HepG2 (cell line): ENCODE data around the gene FETUB. TPM values are rescaled to one million over a fixed set of nuclear protein-coding genes. Genes with fewer than 3 reads are reported as not detected.

Experiments used
- BORCS8-MEF2B ChIP-seq: sonication (generic); formaldehyde crosslinking; IDR thresholded peaks from 2 replicates; pipeline ENCODE4 v1.8.0; 2022; ENCODE audit warnings: mild to moderate bottlenecking, missing genetic modification reagents
- CBFB ChIP-seq: sonication (generic); formaldehyde crosslinking; IDR thresholded peaks from 2 replicates; pipeline ENCODE4 v1.4.0; 2020; ENCODE audit warnings: missing genetic modification reagents
- CC2D1A ChIP-seq: sonication (generic); formaldehyde crosslinking; IDR thresholded peaks from 2 replicates; pipeline ENCODE4 v1.8.1; 2023; ENCODE audit warnings: mild to moderate bottlenecking, missing genetic modification reagents
- ELF4 ChIP-seq: sonication (generic); formaldehyde crosslinking; IDR thresholded peaks from 2 replicates; pipeline ENCODE4 v1.5.0; 2020; ENCODE audit warnings: missing genetic modification reagents, mild to moderate bottlenecking, moderate library complexity, borderline replicate concordance
- EZH2 ChIP-seq: conservative IDR thresholded peaks from 2 replicates; pipeline ENCODE4 v1.6.1; 2012; ENCODE audit warnings: mild to moderate bottlenecking, low read depth, low read length, moderate library complexity
- HNRNPK ChIP-seq: fragments of 200-400 bp; formaldehyde crosslinking; IDR thresholded peaks from 2 replicates; pipeline ENCODE4 v1.6.1; 2018; ENCODE audit warnings: low read length, low read depth, moderate library complexity, mild to moderate bottlenecking; ENCODE audit not compliant: poor library complexity, severe bottlenecking
- MEIS1 ChIP-seq: sonication (generic); formaldehyde crosslinking; IDR thresholded peaks from 2 replicates; pipeline ENCODE4 v1.9.0; 2021; ENCODE audit warnings: mild to moderate bottlenecking, missing genetic modification reagents, moderate library complexity, borderline replicate concordance
- PCBP1 ChIP-seq: fragments of 200-400 bp; formaldehyde crosslinking; IDR thresholded peaks from 2 replicates; pipeline ENCODE4 v1.6.1; 2017; ENCODE audit warnings: mild to moderate bottlenecking, low read depth, low read length, borderline replicate concordance
- RAD21 ChIP-seq: fragments of 450-650 bp; formaldehyde crosslinking; IDR thresholded peaks from 2 replicates; pipeline ENCODE4 v1.5.0; 2020; ENCODE audit warnings: mild to moderate bottlenecking
- TEAD2 ChIP-seq: sonication (generic); formaldehyde crosslinking; IDR thresholded peaks from 2 replicates; pipeline ENCODE4 v1.9.0; 2021; ENCODE audit warnings: missing genetic modification reagents
- ZNF180 ChIP-seq: sonication (generic); formaldehyde crosslinking; IDR thresholded peaks from 2 replicates; pipeline ENCODE4 v1.4.0; 2020; ENCODE audit warnings: low read depth, missing genetic modification reagents, borderline replicate concordance
- ZNF207 ChIP-seq: fragments of 450-650 bp; IDR thresholded peaks from 2 replicates; pipeline ENCODE4 v1.6.1; 2016; ENCODE audit warnings: antibody characterized with exemption, borderline replicate concordance
- polyA plus RNA-seq, 8 experiments: library from polyadenylated mRNA; depleted of rRNA in 3 of 8; stranded (reverse) in 7 of 8; unstranded in 1 of 8; fragments of >200 nt; fragmentation: Illumina TruSeq in 4 of 8; extraction: Trizol in 4 of 8; gene quantifications; 2 replicates each; pipeline versions ENCODE4 v1.2.1 to v1.2.3, GENCODE V29; 2011 to 2016; ENCODE audit warnings: low read depth in 4 of 8, missing spikeins in 1 of 8, mixed read lengths in 1 of 8; ENCODE audit not compliant: insufficient read depth in 1 of 8
- total RNA-seq, 5 experiments: library from RNA; depleted of rRNA; stranded (reverse); fragments of >200 nt; fragmentation: Illumina TruSeq; extraction: Trizol; gene quantifications; 2 replicates each; pipeline ENCODE4 v1.2.3, GENCODE V29; 2016; ENCODE audit warnings: low read depth in 1 of 5
- TF ChIP-seq, protein P1 (sequence below): fragments of 450-650 bp; IDR thresholded peaks from 2 replicates; pipeline ENCODE4 v1.6.1; 2016
- TF ChIP-seq, protein P2 (sequence below): sonication (generic); formaldehyde crosslinking; IDR thresholded peaks from 2 replicates; pipeline ENCODE4 v1.5.0; 2020; ENCODE audit warnings: mild to moderate bottlenecking, missing genetic modification reagents
- TF ChIP-seq, protein P3 (sequence below): sonication (generic); formaldehyde crosslinking; IDR thresholded peaks from 2 replicates; pipeline ENCODE4 v1.4.0; 2020; ENCODE audit warnings: mild to moderate bottlenecking, missing genetic modification reagents
- TF ChIP-seq, protein P4 (sequence below): sonication (generic); formaldehyde crosslinking; IDR thresholded peaks from 2 replicates; pipeline ENCODE4 v1.5.0; 2020; ENCODE audit warnings: mild to moderate bottlenecking, missing genetic modification reagents
- TF ChIP-seq, protein P5 (sequence below): sonication (generic); formaldehyde crosslinking; IDR thresholded peaks from 2 replicates; pipeline ENCODE4 v1.9.0; 2021; ENCODE audit warnings: missing genetic modification reagents, borderline replicate concordance
- TF ChIP-seq, protein P6 (sequence below): sonication (generic); formaldehyde crosslinking; IDR thresholded peaks from 2 replicates; pipeline ENCODE4 v1.9.0; 2021; ENCODE audit warnings: missing genetic modification reagents, mild to moderate bottlenecking, borderline replicate concordance
- TF ChIP-seq, protein P7 (sequence below): sonication (generic); formaldehyde crosslinking; IDR thresholded peaks from 2 replicates; pipeline ENCODE4 v1.5.0; 2020; ENCODE audit warnings: mild to moderate bottlenecking, low read depth, missing genetic modification reagents, borderline replicate concordance
- TF ChIP-seq, protein P8 (sequence below): IDR thresholded peaks from 2 replicates; pipeline ENCODE4 v1.6.1; 2016; ENCODE audit warnings: low read depth, borderline replicate concordance

The FETUB gene
- total and polyA plus RNA-seq, 2 of the 13 experiments (the other 11 are each of a cell fraction or from before 2014, with no cell fraction given), result 2.1 to 4.4 TPM

DNA sequence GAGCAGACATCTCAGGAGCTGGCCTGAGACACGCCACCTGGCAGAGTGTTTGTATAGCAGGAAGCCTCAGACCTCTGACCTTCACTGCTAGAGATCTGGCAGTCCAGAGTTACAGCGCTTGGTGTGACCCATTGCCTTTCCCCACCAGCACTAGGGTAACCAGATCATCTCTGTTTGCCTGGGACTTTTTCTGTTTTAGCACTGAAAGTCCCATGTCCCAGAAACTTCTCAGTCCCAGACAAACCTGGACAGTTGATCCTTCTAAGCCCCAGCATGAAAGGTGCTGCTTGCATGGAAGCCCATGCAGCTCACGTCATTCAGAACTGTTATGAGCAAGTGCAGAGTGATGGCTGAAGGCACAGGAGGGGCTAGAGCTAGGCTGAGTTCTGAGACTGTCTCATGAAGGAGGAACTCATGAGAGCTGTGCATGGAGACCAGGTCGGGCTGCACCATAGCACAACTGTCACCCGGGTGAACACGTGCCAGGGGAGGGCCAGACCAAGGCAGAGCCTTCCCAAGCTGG lies 45.5 kb upstream of the FETUB start (continued):
- TF ChIP-seq, protein P1, sequence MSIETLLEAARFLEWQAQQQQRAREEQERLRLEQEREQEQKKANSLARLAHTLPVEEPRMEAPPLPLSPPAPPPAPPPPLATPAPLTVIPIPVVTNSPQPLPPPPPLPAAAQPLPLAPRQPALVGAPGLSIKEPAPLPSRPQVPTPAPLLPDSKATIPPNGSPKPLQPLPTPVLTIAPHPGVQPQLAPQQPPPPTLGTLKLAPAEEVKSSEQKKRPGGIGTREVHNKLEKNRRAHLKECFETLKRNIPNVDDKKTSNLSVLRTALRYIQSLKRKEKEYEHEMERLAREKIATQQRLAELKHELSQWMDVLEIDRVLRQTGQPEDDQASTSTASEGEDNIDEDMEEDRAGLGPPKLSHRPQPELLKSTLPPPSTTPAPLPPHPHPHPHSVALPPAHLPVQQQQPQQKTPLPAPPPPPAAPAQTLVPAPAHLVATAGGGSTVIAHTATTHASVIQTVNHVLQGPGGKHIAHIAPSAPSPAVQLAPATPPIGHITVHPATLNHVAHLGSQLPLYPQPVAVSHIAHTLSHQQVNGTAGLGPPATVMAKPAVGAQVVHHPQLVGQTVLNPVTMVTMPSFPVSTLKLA, result no peak
- TF ChIP-seq ZNF207 (no peak), TEAD2 (CRISPR knock-in tag) (no peak), ELF4 (no peak), EZH2 (no peak), RAD21 (CRISPR knock-in tag) (no peak), HNRNPK (no peak), MEIS1 (CRISPR knock-in tag) (no peak), PCBP1 (no peak), CC2D1A (CRISPR knock-in tag) (no peak), ZNF180 (CRISPR knock-in tag) (no peak), BORCS8-MEF2B (CRISPR knock-in tag) (no peak; the same call in 1 of the 2 replicates), CBFB (CRISPR knock-in tag) (no peak)
- TF ChIP-seq, protein P2, sequence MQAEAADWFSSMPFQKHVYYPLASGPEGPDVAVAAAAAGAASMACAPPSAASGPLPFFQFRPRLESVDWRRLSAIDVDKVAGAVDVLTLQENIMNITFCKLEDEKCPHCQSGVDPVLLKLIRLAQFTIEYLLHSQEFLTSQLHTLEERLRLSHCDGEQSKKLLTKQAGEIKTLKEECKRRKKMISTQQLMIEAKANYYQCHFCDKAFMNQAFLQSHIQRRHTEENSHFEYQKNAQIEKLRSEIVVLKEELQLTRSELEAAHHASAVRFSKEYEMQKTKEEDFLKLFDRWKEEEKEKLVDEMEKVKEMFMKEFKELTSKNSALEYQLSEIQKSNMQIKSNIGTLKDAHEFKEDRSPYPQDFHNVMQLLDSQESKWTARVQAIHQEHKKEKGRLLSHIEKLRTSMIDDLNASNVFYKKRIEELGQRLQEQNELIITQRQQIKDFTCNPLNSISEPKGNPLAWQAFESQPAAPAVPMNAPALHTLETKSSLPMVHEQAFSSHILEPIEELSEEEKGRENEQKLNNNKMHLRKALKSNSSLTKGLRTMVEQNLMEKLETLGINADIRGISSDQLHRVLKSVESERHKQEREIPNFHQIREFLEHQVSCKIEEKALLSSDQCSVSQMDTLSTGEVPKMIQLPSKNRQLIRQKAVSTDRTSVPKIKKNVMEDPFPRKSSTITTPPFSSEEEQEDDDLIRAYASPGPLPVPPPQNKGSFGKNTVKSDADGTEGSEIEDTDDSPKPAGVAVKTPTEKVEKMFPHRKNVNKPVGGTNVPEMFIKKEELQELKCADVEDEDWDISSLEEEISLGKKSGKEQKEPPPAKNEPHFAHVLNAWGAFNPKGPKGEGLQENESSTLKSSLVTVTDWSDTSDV (CRISPR knock-in tag), result no peak
- TF ChIP-seq, protein P3, sequence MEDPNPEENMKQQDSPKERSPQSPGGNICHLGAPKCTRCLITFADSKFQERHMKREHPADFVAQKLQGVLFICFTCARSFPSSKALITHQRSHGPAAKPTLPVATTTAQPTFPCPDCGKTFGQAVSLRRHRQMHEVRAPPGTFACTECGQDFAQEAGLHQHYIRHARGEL (CRISPR knock-in tag), result no peak
- TF ChIP-seq, protein P4, sequence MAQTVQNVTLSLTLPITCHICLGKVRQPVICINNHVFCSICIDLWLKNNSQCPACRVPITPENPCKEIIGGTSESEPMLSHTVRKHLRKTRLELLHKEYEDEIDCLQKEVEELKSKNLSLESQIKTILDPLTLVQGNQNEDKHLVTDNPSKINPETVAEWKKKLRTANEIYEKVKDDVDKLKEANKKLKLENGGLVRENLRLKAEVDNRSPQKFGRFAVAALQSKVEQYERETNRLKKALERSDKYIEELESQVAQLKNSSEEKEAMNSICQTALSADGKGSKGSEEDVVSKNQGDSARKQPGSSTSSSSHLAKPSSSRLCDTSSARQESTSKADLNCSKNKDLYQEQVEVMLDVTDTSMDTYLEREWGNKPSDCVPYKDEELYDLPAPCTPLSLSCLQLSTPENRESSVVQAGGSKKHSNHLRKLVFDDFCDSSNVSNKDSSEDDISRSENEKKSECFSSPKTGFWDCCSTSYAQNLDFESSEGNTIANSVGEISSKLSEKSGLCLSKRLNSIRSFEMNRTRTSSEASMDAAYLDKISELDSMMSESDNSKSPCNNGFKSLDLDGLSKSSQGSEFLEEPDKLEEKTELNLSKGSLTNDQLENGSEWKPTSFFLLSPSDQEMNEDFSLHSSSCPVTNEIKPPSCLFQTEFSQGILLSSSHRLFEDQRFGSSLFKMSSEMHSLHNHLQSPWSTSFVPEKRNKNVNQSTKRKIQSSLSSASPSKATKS (CRISPR knock-in tag), result no peak
- TF ChIP-seq, protein P5, sequence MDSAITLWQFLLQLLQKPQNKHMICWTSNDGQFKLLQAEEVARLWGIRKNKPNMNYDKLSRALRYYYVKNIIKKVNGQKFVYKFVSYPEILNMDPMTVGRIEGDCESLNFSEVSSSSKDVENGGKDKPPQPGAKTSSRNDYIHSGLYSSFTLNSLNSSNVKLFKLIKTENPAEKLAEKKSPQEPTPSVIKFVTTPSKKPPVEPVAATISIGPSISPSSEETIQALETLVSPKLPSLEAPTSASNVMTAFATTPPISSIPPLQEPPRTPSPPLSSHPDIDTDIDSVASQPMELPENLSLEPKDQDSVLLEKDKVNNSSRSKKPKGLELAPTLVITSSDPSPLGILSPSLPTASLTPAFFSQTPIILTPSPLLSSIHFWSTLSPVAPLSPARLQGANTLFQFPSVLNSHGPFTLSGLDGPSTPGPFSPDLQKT (CRISPR knock-in tag), result no peak
- TF ChIP-seq, protein P6, sequence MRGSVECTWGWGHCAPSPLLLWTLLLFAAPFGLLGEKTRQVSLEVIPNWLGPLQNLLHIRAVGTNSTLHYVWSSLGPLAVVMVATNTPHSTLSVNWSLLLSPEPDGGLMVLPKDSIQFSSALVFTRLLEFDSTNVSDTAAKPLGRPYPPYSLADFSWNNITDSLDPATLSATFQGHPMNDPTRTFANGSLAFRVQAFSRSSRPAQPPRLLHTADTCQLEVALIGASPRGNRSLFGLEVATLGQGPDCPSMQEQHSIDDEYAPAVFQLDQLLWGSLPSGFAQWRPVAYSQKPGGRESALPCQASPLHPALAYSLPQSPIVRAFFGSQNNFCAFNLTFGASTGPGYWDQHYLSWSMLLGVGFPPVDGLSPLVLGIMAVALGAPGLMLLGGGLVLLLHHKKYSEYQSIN (CRISPR knock-in tag), result no peak
- TF ChIP-seq, protein P7, sequence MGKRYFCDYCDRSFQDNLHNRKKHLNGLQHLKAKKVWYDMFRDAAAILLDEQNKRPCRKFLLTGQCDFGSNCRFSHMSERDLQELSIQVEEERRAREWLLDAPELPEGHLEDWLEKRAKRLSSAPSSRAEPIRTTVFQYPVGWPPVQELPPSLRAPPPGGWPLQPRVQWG, result no peak
- TF ChIP-seq, protein P8, sequence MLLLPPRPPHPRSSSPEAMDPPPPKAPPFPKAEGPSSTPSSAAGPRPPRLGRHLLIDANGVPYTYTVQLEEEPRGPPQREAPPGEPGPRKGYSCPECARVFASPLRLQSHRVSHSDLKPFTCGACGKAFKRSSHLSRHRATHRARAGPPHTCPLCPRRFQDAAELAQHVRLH (CRISPR knock-in tag), result no peak
